ENCODE measurements around the gene TROAP.
"Not testable (repeated sequence)": the region's sequence is repeated elsewhere in the genome, so short reads cannot be mapped to it uniquely, and the experiment has no call there.

TROAP gene, protein sequence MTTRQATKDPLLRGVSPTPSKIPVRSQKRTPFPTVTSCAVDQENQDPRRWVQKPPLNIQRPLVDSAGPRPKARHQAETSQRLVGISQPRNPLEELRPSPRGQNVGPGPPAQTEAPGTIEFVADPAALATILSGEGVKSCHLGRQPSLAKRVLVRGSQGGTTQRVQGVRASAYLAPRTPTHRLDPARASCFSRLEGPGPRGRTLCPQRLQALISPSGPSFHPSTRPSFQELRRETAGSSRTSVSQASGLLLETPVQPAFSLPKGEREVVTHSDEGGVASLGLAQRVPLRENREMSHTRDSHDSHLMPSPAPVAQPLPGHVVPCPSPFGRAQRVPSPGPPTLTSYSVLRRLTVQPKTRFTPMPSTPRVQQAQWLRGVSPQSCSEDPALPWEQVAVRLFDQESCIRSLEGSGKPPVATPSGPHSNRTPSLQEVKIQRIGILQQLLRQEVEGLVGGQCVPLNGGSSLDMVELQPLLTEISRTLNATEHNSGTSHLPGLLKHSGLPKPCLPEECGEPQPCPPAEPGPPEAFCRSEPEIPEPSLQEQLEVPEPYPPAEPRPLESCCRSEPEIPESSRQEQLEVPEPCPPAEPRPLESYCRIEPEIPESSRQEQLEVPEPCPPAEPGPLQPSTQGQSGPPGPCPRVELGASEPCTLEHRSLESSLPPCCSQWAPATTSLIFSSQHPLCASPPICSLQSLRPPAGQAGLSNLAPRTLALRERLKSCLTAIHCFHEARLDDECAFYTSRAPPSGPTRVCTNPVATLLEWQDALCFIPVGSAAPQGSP

DNA sequence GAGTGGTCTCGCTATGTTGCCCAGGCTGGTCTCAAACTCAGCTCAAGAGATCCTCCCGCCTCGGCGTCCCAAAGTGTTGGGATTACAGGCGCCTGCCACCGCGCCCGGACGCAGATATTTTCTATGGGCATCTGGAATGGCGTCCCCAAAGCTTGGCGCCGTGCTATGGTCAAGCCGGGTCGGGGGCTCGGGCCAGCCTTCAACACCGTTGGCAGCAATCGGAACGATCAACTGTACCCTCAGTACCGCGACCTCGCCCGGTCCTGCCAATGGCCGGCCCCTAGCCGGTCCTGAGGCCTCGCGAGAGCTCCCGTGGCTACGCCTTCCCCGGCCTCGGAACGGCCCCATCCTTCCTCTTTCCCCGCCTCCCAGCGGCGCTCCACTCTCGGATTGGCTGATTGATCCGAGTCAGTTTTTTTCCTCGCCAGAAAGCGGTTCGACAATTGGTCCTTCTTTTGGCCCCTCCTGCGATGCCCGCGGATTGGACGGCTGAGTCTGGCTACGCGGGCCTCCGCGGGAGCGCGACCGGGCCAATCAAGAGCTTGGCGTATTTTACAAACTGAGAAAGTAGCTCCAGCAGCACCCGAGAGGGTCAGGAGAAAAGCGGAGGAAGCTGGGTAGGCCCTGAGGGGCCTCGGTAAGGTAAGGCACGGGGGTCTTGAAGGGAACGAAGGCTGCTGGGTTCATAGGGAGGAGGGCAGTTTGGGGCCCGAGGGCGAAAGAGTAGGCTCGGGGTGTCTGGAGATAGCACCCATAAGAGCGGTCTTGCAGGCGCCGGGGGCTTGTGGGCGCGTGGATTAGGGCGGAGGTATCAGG is at the start of gene TROAP:
TROAP (plus strand) TSS at position 548 of the 816 bp plus-strand sequence. CDS start 354 bp downstream, outside the sequence.
- DNase-seq (ENCODE audit: low read depth in 2 of 2) = peak; percentile 91 to 94

DNA sequence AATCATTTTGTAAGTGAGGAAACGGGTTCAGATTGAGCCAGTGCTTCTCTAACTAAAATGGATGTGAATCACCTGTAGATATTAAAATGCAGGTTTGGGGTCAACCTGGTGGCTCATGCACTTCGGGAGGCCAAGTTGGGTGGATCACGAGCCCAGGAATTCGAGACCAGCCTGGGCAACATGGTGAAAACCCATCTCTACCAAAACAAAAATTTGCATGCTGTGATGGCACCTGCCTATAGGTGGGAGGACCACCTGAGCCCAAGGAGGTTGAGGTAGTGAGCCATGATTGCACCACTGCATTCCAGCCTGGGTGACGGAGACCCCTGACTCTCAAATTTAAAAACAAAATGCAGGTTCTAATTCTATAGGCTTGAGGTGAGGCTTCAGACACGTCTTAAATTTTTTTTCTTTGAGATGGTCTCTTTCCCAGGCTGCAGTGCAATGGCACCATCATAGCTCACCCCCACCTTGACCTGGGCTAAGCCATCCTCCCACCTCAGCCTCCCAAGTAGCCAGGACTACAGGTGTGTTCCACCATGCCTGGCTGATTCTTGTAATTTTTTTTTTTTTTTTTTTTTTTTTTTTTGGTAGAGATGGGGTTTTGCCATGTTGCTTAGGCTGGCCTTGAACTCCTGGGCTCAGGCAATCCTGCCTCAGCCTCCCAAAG is 49.2 kb upstream of the TROAP start:
- no peak for DNase-seq (ENCODE audit: low read depth in 2 of 2)

DNA sequence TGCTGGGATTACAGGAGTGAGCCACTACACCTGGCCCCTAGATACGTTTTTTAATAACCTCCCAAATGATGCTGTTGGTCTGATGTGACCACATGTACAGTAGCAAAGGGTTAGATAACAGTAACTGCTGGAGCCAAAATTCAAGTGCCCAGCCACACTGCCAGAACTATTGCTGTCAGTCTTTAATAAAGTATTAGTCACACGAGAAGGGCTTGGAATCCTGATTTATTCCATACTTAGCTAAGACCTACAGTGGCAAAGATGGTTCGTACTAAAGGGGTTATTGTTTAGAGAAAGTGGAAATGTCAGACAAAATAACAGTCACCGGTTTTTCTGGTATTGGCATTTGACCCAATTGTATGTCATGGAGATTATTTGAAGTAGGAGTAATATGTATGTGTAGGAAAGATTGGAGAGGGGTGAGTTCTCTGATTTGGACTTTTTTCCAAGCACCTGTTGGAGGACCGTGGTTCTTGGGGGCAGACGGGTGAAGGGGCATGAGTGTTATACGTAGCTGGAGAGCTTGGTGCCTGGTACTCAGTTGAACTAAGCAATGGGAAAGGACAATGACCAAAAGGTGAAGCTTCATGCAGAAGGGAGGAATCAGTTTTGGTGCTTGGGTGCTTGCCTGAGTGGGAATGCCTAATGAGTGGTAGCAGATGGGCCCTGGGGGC is 48.5 kb upstream of the TROAP start:
- no peak for DNase-seq (ENCODE audit: low read depth in 2 of 2)

DNA sequence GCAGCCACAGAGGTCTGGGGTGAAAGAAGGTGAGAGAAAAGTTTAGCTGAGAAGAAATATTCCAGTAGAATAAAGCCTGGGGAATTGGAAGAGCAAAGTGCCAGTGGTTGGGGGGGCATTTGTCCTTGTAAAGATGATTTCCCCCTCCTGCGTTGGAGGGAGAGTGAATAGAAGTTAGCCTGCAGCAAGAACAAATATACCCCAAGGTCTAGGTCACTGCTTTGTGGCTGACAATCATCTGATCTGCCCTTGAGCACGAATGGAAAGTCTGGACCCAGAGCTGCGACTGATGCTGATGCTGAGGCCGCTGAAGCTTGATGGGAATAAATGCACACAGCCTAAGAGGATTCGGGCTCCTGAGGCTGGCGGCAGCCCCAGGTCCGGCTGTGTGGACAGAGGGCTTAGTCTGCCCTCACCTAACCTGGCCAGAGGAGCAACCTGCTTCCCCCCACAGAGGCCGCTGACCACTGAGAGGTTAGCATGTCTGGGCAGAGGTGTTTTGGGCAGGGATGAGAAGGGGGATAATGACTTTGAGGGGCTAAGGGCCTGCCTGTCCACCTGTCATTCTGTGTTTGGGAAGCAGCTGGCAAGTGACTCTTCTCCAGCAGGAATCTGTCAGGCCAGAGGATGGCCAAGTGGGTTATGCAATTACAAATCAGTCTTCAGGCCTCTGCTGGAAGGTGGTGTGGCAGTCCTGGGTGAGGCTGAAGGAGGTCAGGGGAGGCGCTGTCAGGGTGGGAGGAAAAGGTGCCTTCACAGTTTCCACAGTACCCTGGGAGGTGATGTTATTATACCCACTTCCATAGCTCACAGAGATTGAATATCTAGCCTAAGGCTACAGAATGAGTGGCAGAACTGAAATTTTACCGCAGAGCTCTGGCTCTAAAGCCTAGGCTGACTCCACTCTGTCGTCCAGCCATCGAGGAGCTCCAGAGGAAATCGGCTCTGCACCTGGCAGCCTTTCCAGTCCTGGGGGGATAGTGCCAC is 46.5 kb upstream of the TROAP start:
- DNase-seq (ENCODE audit: low read depth in 2 of 2) = no peak

DNA sequence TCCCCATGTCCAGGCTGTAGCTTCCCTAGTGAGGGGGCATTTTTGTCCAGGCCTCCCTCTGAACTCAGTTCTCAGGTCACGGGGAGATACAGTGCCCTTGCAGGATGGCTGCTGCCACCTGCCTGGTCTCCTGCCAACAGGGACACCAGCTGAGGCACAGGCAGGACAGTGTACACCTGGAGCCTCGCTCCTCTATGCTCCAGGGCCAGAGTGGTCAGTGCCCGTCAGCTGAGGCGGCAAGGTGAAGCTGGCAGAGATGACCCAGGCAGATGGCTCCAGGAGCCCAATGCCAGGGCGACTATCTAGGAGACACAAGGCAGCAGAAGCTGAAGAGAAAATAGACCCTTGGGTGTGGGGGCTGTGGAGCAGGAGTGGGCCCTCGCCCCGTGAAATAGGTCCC is 45.6 kb upstream of the TROAP start:
- no peak for DNase-seq (ENCODE audit: low read depth in 2 of 2)

DNA sequence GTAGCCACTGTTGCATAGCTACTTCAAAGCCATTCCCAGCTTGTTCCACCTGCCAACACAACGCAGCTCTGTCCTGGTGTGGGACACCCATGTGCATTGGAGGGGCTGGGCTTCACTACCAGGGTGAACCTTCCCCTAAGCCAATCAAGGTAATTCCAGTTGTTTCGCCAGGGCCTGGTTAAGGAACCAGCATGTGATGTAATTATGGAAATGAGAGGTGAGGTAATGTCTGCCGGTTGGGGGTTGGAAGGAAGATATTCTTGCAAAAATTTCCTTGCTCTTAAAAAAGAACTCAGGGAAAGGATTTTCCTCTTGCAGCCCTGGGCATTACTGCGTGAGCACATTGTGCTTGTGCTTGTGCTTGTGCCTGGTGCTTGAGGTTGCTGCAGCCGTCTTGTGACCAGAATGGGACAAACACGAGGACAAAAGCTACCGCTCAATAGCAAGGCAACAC is 43.3 kb upstream of the TROAP start:
- DNase-seq (ENCODE audit: low read depth in 2 of 2) = no peak

DNA sequence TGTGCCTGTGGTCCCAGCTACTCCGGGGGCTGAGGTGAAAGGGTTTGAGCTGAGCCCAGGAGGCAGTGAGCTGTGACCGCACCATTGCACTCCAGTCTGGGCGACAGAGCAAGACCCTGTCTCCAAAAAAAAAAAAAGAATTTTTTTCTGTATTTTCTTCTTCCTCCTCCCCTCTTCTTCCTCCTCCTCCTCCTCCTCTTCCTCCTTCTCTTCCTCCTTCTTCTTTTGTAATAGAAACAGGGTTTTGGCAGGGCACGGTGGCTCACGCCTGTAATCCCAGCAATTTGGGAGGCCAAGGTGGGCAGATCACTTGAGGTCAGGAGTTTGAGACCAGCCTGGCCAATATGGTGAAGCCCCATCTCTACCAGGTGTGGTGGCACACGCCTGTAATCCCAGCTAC is 42.5 kb upstream of the TROAP start:
- not testable (repeated sequence) for DNase-seq (ENCODE audit: low read depth in 2 of 2)

DNA sequence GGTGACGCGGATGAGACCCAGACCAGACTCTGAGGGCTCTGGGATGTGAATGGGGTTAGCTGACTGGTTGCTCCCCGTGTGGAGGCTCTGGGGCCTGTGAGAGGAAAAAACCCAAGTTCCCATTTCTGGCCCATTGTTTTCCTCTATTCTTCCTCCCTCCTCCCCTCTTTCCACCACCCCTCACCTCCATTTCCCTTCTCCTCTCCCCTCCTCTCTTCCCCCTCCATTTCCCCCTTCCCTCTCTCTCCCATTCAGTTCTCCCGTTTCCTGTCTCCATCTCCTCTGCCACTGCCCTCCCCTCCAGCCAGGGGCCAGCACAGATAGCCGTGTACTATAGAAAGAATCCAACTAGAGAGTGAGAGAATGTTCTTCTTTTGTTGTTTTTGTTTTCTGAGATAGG is 40.8 kb upstream of the TROAP start:
- no peak for DNase-seq (ENCODE audit: low read depth in 2 of 2)

DNA sequence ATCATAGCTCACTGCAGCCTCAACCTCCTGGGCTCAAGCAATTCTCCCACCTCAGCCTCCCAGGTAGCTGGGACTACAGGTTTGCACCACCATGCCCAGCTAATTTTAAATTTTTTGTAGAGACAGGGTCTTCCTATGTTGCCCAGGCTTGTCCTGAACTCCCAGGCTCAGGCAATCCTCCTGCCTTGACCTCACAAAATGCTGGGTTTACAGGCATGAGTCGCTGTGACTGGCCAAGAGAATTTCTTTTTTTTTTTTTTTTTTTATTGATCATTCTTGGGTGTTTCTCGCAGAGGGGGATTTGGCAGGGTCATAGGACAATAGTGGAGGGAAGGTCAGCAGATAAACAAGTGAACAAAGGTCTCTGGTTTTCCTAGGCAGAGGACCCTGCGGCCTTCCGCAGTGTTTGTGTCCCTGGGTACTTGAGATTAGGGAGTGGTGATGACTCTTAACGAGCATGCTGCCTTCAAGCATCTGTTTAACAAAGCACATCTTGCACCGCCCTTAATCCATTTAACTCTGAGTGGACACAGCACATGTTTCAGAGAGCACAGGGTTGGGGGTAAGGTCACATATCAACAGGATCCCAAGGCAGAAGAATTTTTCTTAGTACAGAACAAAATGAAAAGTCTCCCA is 40.2 kb upstream of the TROAP start:
- DNase-seq (ENCODE audit: low read depth in 2 of 2) = not testable (repeated sequence)

DNA sequence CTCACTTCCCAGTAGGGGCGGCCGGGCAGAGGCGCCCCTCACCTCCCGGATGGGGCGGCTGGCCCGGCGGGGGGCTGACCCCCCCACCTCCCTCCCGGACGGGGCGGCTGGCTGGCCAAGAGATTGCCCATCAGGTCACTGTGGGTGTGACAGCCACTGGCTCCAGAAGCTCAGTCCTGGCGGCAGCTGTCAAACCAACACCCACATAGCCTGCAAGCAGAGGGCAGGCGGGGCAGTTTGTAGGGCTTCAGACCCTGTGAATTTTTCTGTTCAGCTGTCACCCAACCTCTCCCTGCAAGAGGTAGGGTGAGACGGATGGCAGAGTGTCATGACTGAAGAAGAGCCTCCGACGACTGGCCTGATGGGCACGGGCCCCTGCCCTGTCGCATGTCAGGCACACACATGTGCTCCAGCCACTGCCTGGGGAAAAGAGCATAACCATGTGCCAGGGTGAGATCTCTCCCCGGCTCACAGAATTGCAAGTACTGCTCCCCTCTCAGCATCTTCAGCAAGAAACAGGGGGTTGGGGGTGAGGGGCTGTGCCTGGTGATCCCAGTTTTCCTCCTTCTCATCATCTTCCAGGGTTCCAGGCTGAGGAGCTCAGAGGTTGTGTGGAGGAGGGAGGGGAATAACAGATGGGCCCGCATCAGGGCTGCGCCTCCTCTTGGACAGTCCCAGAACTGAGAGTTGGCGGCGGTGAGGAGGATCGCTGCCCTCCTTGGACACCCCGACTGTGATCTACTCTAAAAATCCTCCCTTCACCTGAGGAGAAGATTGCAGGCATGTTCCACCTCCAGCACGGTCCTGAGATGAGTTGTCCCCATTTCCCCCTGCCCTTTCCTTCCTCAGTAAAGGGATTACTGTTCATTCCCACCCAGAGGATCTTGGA is 39.3 kb upstream of the TROAP start:
- no peak for DNase-seq (ENCODE audit: low read depth in 2 of 2)

DNA sequence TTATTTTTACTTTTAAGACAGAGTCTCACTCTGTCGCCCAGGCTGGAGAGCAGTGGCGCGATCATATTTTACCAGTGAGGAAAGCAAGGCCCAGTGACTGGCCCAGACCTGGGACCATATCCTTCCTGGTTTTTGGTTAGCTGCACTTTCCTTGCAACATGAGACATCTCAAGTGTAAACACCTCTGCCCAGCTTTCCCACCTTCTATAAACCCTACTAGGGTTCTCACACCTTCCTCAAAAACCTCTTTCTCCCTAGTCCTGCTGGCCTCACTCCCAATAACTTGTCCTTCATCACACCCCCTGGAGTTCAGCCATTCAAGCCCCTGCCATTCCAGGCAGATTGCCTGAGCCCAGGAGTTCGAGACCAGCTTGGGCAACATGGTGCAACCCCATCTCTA is 38.4 kb upstream of the TROAP start:
- no peak for DNase-seq (ENCODE audit: low read depth in 2 of 2)

DNA sequence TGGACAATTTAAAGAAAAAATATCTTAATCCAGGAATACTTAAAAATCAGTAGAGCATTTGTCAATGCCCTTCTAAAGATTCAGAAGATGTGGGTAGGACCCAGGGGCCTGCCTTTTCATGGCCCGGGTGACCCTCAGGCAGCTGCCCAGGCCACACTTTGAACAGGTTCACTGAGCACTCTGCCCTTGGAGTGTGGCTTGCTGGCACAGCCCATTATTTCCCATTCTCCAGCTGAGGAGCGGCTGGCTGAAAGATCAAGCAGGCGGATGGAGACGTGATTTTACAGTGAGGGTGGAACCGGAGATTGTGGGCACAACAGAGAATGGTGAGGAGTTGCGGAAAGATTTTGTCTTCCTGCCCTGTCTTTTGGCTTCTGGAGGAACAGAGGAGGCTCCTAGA is 35.2 kb upstream of the TROAP start:
- no peak for DNase-seq (ENCODE audit: low read depth in 2 of 2)

DNA sequence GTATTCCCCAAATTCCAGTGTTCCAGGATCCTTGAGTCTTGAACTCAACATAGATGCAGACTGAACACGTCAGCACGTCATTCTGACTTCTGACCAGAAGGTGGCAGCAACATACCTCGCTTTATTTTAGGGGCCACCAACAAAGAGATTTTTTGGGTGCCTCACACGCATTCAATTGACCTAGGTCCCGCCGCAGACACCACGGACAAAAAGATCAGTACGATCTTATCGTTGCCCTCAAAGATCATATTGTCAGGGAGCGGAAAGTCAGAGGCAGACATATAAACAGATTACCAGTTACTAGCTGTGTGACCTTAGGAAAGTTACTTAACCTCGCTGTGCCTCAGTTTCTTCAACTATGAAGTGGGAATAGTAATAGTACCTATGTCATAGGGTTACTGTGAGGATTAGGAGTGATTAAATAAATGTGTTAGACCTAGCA is 34.6 kb upstream of the TROAP start:
- DNase-seq (ENCODE audit: low read depth in 2 of 2) = peak; percentile 59 to 61

DNA sequence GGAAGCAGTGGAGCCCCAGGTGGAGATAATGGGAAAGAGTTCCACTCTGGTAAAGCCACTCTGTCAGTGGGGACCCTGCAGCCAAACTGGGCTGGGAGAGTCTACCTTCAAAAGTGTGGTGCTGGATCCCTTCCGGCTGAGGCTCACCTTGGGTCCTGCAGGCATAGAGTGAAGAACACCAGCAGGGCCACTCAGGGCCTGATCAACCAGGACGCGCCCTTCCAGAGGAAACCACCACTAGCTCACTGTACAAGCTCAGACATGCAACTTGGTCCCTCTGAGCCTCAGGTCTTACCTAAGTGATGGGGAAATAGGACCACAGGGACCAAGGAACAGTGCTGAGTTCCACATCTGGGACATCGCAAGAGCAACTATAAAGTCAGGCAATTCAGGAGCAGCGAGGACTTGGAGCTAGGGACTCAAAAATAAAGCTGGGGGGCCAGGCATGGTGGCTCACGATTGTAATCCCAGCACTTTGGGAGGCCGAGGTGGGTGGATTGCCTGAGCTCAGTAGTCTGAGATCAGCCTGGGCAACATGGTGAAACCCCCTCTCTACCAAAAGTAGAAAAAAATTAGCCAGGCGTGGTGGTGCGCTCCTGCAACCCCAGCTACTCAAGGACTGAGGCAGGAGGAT is 34.0 kb upstream of the TROAP start:
- no peak for DNase-seq (ENCODE audit: low read depth in 2 of 2)

DNA sequence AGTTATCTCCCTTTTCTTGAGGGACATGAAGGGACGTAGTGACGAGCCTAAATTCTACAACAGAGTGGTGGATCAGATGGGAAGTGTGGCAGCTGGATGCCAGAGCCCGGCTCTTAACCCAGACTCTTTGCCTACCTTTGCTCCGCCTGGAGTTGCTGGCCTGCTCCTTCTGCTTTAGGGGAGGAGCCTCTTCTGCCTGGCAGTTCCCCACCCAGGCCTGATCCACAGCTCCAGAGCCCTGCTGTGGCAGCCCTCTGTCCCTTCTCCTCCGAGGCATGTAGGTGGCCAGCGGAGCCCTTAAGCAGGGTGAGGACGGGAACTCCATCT is 30.4 kb upstream of the TROAP start:
- no peak for DNase-seq (ENCODE audit: low read depth in 2 of 2)

DNA sequence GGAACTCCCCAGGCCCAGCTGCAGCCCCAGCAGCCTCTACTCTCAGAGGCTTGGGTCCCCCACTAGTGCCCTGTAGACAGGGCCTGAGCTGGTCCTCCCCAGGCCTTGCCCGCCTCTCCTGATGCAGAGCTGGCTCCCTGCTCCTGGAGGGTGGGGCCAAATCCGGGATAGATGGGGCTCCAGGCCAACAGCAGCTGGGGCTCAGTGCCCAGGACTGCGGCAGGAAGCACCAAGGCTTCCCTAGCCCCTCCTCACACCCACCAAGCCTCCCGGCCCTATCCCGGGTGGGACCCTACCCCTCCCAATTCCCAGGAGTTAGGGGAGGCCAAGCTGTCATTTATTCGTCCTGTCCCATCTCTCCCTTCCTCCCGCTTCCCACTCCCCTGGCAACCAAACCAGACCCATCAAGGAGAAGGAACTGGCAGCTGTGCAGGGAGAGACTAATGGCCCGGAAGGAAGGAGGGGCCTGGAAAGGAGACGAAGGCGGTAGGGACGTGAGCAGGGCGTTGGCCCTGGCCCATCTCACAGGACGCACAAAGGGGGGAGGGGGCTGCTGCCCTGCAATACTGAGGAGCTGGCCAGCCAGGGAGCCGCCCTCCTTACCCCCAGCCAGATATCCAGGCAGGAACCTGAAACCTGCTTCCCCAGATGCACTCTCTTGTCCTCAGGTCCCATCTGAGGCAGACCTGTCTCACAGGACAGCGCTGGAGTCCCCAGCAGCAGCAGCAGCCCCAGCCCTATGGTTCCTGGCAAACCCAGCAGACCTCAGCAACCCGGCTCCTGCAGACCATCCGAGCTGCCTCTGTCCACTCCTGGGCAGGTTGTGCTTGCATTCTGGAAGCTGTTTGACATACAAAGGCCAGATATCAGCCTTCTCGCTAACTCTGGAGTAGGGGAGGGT is 29.7 kb upstream of the TROAP start:
- no peak for DNase-seq (ENCODE audit: low read depth in 2 of 2)

All from activated CD4-positive, alpha-beta T cell treated with anti-CD3 and anti-CD28 coated beads for 24 hours (primary cell).